ENCODE measurements around the gene SDF4.

The SDF4 gene

DNA sequence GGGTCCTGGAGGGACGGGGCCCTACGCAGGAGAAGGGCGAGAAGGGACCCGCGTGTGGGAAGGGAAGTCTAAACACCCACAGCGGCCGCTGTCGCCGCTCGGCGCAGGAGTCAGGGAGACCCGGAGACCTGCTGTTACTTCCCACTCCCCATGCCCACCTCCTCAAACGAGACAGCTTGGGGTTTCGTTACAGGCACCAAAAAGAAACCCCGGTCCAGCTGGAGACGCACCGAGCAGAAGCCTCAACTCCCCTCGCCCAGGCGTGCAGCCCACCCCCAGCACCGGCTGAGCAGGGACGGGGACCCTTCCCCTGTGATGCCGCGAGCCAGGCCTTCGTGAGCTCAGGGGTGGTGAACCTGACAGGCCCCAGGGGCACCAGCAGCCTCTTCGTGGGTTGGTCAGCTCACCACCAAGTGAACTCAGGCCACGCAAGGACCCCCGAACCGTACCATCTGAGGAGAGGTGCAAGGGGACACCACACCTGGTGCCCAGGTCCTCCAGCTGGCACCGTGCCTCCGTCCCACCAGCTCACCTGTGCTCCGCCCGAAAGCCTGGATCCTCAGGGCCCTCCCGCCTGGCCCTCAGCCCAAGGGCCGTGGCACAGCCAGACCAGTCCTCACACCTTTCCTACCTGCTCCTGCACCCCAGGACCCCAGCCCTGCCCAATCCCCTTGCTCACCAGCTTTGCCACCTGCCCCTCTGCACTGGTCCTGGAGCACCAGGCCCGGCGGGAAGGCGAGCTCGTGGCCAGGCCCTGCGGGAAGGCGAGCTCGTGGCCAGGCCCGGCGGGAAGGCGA lies 5.0 kb downstream of the SDF4 start:
- no peak for DNase-seq

DNA sequence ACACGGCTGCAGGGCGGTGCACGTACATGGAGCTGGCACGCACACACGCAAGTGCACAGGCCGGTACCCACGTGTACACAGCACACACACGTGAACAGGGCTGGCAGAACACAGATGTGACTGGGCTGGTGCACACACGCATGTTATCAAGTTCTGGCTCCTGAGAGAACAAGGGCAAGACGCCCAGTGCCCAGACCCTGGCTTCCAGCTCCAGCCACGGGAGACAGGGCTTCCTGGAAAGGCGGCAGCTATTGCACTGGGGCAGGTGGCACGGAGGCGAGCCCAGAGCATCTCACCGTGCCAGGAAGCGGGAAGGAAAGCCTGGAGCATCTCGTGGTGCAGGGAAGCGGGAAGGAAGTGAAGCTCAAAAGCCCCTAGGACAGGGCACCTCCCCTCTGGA lies 5.9 kb downstream of the SDF4 start:
- DNase-seq, result no peak

DNA sequence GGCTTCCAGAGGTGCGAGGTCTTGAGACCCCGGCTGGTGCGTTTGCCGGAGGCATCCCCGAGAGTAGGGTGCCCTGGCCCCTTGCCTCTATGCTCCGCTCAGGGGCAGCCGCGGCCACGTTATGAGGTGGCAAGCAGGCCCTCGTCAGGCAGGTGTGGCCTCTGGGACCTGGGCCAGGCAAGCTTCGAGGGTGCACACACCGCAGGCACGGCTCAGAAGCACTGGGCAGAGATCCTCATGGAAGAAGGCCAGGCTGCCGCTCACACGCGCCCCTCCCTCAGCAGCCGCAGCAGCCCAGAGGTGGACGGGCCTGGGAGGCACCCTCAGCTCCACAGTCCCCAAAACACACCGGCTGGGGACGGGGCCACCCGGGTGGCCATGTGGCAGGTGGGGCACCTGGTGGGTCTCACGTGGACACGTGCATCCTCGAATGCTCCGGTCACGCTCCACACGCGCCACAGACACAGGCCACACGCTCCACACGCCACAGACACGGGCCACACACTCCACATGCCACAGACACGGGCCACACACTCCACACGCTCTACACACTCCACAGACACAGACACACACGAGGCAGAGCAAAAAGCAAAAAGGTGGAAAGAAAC lies 6.5 kb downstream of the SDF4 start:
- DNase-seq, result no peak

DNA sequence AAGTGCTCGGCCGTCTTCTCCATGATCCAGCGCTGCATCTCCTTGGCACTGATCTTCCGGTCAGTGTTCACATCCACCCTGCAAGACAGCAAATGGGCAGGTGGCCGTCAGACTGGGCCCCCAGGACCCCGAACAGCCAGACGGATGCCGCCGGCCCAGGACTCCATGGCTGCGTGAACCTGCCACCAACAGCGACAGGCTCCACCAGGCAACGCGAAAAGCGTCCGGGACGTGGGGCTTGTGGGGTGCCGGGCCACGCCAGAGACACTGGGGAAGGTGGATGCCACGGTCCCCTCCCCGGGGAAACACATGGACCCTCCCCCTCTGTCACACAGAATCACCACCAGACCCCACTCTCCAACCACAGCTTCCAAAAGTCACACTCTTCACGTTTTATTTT lies 7.9 kb downstream of the SDF4 start:
- no peak for DNase-seq

DNA sequence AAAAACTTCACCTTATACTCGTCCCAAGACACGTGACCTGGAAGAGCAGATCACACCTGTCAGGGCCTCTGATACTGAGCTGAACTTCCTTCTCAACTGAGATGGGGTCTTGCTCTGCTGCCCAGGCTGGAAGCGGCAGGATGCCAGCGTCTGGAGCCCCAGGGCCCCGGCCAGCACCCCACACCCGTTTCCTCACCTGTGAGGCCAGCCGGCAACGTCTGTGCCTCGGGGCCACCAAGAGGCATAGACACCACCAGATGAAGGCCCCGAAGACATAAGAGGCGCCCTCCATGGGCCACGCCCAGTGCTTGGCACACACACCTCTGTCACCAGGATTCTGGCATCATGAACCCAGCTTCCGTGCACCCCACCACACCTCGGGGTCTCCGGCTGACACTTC lies 8.5 kb downstream of the SDF4 start:
- DNase-seq, result no peak

DNA sequence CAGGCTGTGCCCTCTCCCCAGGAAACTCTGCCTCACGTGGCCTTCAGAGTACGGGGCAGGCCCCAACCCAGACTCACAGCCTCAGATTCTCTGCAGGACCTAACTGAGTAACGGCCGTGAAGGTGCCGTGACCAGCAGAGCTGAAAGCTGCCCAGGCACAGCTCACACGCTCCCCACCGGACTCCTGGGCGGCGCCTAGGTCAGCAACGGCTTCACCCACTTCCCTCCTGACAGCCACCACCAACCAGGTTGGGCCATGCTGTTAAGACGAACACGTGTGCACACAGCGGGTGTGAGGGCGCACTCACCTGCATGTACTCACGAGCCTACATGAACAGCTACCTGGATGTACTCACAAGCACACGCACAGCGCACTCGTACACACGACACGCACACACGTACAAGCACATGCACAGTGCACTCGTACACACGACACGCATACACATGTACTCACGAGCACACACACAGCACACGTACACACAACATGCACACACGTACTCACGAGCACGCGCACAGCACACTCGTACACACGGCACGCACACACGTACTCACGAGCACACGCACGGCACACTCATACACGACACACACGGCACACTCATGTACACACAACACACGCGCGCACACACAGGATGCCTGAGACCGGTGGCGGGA lies 9.1 kb downstream of the SDF4 start:
- DNase-seq, result no peak

DNA sequence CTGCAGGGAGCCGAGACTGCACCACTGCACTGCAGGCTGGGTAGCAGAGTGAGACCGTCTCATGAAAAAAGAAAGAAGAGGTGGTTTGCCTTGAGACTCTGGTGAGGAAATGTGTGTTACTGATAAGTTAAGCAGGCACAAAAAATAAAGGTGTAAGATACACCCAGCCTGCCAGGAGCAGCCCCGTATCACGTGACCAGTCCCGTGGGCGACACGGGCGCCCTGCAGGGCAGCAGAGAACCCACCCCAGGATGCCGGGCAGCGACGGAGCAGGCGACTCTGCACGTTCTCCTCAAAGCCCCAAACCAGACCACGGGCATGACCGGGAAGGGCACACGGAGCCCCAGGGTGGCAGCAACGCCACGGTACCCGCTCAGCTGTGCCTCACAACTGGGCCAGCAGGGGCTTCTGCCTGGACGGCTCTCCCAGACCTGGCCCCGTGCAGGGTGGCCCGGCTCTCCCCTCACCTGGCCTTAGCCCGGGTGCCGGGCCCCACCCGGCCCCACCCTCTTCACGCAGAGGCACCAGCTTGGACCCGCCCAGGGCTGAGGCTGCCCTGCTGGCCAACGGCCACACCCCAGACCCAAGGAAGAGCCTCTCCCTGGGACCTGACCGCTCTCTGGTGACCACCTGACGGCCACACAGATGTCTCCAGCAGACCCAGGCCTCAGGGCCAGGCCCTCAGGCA lies 9.8 kb downstream of the SDF4 start:
- no peak for DNase-seq

DNA sequence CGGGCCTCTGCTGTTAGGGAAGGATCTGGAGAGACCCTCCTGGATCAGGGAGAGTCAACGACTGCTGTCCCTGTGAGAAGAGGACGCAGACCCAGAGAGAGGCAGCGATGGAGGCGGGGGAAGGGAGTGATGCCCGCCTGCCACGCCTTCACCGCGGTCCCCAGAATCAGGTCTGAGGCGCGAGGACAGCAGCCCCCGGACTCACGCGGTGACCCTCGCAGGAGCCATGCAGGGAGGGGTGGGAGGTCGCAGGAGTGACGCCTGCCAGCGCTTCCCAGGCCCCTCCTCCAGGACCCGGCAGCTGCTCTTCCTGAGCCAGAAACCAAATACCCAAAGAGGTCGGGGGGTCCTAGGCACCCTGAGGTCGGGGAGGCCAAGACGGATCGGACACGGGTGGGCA lies 11.6 kb downstream of the SDF4 start:
- DNase-seq, result no peak

DNA sequence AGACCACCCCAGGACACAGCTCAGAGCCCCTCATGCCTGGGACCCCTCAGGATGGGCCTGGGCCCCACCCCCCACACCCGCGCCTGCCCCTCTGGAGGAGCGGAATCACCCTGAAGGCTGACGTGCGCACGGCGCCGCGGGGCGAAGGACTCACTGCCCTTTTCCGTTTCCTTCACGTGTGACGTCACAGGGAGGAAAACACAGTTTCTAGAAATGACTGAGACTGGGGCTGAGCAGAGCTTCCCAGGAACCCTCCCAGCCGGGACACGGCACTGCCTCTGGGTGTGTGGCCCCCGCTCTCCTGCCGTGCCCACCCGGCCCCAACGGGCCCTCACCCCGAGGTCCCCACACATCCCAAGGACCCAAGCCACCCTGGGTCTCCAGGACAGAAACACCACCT lies 12.5 kb downstream of the SDF4 start:
- DNase-seq, result peak; percentile 73

DNA sequence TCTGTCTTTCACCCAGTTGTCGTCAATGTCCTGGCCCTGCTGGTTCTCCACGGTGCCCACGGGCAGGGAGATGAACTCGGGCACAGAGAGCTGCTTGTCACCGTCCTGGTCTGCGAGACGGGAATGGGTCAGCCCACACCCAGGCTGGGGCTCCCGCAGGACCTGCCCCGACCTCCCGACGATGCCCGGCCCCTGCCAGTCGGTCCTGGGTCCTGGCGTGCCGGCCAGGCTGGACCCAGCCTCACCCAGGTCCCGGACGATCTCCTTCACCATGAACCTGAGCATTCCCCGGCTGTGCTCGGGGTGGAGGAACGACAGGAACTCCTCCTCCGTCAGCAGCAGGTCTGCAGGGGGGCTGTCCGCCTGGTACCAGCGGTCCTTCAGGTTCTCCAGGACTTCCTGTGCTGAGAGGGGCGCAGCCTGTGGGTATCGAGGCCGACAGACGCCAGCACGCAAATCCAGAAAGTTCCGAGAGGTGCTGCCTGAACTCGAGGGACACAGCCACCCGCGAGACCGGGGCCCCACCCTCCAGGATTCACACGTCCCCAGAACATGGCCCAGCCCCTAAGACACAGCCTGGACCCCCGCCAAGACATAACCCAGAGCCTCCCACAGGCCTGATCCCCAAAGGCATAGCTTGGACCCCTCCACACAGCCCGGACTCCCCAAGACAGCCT lies 13.1 kb downstream of the SDF4 start:
- no peak for DNase-seq

DNA sequence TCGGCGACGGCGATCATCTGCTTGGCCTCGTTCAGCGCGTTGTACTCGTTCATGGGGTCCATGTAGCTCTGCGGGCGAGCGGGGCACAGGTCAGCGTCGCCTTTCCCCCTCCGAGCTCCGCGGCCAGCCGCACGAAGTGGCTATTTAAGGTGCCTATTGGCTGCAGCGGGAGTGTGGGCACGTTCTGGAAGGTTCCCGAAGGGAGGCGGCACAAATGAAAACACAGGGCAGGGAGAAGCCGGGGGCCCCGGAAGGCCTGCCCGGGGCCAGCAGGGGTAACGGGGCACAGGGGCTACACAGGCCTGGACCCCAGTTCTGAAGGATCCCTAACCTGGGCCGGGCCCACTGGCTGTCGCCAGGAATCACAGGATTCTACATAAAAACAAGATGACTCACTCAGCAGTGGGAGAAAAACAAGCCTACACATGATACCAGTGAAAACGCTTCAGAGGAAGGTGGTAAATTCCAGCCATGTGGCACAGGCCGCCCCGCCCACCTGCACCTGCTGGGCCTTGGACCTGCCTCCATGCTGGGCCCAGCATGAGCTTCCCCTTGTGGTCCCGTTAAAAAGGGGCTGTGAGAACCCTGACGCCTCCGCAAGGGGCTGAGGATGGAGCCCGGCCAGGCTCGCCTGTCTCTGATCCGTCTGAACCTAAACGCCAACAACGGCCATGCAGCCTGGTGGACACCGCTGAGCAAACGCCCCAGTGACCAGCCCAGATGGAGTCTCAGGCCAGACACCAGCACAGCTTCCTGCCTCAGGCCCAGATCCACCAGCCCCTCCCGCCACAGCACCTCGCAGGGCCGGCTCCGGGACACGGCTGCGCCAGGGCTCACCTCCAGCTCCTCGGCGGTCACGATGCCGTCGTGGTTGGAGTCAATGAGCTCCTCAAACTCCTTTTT lies 13.9 kb downstream of the SDF4 start:
- DNase-seq, result peak; percentile 72

DNA sequence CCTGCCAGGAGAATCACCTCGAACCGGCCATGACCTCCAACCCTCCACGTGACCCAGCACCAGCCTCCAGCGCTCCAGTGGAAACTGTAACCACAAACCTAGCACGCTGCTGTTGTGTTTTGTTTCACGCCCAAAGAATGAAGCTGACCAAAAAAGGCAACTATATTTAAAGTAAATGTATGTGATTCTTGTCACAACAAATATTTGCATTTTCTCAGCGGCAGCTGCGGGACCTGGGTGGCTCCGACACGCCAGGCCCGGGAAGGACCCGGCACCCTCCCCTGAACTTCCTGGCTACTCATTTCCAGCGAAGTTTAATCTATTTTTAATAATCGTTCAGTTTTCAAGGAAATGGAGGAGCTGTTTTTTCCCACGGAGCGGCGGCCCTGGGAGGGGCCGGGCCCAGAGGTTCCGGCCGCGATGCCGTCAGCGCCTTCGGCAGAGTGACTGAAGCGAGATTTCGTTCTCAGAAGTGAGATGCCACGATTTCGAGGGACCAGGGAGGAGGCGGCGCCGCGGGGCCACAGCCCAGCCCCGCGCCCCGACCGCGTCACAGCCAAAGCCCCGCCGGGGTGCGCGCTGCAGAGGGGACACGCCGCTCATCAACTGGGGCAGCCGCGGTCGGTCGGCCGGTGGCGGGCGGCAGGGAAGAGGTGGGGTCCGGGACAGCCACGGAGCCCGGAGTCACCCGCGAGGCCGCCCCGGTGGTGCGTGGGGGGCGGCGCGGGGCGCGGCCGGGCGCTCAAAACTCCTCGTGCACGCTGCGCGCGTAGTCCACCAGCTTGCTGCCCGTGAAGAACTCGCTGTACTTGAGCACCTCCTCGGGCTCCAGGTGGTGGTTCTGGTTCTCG lies 14.8 kb downstream of the SDF4 start:
- DNase-seq, result peak; percentile 82

DNA sequence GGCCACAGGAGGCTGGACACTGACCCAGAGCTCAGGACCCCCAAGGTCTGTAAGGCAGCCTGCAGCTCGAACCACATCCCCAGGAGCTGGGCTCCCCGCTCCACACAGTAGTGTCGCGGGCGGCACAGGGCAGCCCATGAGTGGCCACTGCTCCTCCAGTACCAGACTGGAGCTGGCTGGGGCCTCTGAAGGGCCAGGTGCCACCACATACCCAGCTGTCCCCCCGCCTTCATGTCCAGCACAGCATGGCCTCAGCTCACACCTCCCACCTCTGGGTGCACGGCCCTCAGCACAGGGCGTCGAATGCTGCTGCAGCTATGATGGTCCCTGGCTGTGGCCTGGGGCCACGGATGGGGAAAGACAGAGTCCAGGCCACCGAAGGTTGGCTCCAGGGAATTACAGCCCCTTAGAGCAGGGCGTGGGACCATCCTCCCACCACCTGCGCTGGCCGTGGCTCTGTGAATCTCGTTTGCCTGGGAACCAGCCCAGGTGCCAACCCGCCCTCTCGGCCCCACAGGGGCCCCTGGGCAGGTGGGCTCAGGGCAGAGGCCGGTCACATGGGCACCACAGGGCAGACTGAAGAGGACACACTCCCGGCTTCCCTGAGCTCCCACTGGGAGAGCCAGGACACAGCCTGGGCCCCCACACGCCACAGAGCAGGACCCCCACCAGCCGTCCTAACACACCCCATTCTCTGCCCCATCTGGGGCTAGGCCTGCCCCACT lies 15.8 kb downstream of the SDF4 start:
- no peak for DNase-seq

DNA sequence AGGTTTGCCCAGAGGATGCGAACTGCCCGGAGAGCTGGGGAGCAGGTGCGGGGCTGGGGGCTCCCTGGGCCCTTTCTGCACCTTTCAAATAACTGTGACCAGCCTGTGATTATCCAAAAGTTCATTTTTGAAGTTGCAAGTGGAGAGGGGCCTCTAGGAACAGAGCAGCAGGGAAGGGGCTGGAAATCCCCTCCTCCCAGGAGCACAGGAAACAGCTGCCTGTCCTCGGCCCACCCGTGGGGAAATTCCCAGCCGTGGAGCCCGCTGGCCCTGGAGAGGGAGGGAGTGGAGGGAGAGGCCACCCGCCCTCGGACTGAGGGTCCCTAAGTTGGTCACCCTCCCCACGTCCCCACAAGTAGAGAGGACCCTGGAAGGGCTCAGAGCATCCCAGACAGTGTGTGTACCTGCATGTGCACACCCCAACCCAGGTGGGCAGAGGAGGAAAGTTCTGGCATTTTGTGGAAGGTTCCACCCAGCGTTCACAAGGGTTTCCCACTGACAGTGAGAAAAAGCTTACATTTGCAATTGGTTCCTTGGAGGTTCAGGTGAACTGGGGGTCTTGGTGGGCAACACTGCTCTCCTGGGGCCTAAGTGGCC lies 16.6 kb downstream of the SDF4 start:
- peak; percentile 55 for DNase-seq

DNA sequence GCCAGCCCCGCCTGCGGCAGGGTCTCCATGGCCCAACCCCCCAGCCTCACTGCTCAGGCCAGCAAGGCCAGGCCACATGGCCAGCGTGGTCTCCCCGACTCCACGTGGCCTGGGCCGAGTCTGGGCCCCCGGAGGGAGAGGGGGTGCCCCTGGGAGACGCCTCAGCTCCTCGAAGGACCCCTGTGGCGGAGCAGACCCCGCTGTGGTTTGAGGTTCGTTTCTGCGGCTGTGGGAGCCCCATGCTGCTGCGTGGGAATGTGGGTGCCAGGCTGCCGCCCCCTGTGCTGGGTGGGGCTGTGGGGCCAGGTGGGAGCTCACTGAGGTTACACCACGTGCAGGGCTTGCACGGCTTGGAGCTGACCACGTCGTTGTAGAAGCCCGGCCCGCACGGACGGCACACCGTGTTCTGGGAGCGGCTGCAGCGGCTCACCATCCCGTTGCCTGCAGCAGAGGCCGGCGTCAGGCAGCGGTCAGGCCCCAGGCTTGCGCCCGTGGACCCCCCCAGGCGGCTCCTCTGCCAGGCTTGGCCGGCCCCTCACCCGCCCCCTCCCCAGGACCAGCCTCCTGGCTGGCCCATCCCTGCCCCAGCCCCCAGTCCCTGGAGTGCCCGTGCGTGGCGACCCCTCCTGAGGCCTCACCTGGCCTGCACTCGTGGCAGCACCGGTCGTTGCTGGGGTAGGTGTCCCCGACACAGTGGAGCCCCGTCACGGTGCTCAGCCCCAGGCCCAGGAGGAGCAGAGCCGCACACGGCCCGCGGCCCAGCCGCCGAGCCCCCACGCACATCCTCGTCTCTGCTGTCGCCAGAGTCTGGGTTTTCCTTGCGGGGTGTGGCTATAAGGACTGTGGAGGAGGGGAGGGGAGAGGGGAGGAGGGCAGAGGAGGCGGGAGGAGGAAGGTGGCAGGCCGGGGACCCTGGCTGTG lies 18.2 kb downstream of the SDF4 start, which contains the start of gene TNFRSF4:
Gene TNFRSF4, minus strand, starts transcription at position 809 of the 921 bp plus-strand sequence. Its CDS starts 26 bp downstream, at position 783.
- DNase-seq, result peak; percentile 62

DNA sequence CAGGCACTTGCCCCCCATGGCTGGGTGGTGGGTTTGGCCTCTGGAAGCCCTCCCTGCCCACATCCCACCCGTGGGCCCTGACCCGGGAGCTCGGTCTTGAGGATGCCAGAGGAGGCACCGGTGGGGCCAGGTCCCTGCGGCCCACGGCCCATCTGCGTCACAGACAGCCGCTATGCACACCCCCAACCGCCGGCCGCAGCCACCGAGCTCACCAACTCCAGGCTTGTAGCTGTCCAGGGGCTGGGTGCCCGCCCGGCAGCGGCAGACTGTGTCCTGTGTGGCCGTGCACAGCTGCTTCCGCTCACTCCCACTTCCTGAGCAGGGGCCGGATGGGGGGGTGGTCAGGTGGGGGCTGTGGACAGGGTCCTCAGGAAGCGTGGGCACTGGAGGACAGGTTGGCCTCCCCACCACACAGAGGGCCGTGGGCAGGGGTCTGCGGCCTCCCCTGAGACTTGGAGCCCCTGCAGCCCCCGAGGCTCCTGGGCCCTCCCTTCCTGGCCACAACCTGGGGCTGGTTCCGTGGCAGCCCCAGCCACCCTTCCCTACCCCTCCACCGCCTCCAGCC lies 18.9 kb downstream of the SDF4 start:
- DNase-seq, result peak; percentile 57

DNA sequence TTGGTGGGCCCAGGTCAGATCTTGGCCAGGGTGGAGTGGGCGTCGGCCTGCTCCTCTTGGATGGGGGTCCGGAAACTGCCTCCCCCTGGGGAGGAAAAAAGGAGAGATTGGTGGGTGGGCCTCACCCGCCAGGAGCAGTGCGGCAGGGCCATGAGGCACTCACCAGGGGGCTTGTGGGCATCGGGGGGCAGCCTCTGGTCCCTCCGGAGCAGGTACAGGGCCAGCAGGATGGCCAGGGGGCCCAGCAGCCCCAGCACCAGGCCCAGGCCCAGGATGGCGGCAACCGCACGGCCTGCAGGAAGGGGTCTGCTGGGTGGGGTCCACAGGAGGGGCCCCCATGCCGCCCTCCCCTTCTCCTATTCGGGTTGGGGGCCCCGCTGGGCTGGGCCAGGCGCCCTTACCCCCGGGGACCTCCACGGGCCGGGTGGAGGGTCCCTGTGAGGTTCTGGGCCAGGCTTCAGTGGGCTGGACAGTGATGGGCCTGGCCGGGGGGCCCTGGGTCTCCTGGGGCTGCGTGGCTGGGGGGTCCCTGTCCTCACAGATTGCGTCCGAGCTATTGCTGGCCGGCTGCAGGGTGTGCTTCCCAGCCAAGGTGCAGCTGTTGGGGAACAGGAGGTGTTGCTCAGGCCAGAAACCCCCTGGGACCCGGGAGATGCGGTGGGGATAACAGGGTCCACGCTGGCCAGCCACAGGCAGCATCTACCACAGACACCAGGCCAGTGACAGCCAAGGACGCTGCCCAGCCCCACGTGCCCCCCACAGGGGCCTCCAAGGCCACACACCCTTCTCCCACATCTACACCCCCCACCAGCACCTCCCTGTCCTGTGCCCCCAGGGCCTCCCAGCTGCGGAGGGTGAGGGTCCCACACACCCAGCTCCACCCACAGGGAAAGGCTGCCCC lies 20.0 kb downstream of the SDF4 start:
- peak; percentile 1 for DNase-seq

Measured in activated naive CD4-positive, alpha-beta T cell treated with Interleukin-2 at 50 U/mL for 16 hours (primary cell).